ENCODE results near the gene LDB3.

GRCh38 chr10:86673827-86674581 lies 5.7 kb downstream of the LDB3 start:
- TF ChIP-seq CTCF (IDR thresholded peaks at IDR 0.05 in 8 of 11, conservative IDR thresholded peaks at IDR 0.05 in 3 of 11) (no peak), POLR2A (IDR thresholded peaks at IDR 0.05) (no peak)

Data from spleen (tissue), 7 donors.